ENCODE results near the gene TMF1.

TMF1 gene

DNA sequence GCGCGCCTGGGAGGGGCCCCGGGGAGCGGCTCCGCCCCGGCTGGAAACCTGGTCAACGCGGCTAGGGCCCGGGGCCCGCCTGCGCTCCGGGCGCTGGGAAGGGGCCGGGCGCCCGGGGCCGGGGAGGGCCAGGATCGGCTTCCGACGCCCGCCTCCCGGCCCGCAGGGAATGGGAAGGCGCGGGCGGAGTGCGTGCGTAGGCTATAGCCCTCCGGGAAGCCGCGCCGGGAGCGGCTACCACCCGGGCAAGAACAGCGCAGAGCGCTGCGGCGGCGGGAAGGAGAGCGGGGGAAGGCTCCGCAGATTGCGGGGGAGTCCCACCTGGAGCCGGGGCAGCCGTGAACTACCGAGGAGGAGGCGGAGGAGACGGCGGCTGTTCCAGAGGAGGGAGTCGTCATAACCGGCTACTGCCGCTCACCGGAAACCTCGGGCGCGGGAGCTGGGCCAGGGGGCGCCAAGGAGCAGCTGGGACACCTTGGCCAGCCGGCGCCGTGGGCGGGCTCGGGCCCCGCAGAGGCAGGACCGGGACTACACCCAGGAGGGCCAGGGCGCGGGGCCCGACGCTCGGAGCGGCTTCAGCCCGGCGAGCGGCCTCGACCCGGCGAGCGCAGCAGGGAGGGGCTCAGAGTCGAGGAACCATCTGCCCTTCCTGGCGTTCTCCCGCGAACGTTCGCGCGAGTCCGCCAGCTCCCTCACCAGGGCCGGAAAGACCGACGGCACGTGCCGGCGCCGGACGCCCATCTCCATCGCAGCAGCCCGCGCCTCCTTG, 38.7 kb downstream of the TMF1 start, which contains the start of gene EOGT:
EOGT (minus strand) TSS at position 432 of the 769 bp plus-strand sequence. CDS start 3,838 bp downstream, outside the sequence.
- DNase-seq (ENCODE audit: low spot score) = peak; percentile 82

DNA sequence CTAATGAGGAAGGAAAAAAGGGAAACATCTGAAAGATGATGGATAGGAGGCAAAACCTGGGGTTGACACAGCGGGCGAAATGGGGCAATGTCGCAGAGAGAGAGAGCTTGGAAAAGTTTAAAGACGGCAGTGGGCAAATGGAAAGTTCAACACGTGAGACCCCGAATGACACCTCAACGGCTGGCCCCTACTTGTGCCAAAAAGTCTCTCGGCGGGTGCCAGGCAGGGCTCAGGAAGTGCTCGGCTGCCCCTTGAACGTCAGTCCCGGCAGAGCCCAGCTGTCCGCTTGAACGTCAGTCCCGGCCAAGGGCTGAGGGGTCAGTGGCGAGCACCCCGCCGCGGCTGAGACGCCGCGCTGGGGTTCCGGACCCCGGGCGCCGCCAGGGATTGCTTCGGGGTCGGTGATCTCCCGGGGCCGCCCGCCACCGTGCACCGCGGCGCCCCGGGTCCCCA, 39.3 kb downstream of the TMF1 start:
- peak; percentile 48 for DNase-seq (ENCODE audit: low spot score)

DNA sequence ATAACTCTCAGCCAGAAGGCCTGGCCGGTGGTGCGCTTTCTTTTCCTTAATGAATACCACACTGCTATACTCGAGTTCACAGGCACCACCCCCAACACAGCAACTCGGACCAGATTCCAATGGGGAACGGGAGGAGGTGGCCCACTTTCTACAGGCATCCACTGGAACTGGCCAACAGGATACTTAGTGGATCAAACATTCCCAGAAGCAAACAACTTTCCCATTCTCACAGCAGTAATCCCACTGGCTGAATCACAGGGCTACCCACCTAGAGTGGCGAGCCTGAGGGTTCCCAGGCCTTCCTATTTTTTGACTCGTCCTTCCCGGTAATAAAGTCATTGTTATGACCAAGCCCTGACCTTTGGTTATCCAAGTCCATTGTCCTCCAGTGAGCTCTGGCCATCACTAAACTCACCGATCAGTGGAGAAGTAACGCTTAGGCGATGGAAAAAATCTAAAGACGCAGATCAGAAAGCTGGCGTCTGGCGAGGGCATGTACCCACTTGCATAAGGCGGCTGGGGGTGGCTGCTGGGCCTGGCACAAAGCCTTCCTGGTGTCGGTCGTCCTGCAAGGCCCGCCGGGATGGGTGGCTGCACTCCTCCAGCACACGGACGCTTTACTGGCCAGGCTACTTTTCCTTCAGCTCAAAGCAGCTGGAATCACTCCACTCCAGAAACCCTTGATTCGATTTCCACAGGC, 39.9 kb downstream of the TMF1 start:
- DNase-seq (ENCODE audit: low spot score) = no peak

DNA sequence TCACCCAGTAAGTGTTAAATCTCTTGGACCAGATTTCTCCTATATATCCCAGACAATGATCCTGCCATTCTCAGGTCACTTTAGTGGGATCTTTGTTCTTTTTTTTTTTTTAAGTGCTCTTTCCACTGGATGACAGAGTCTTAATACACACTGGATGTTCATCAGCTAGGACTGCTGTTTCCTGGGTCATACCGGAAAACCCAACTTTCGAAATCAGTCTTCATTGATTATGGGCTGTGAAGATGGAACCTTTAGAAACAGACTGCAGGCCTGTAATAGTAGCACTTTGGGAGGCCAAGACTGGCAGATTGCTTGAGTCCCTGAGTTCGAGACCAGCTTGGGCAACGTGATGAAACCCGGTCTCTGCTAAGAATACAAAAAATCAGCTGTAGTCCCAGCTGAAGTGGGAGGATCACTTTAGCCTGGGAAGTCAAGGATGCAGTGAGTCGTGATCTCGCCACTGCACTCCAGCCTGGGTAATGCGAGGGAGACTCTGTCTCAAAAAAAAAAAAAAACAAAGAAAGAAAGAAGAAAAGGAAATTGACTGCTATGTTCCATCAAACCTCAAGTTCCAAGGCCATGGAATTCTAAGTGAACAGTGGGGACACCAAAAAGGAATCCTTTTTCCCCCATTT, 40.9 kb downstream of the TMF1 start:
- no peak for DNase-seq (ENCODE audit: low spot score)

DNA sequence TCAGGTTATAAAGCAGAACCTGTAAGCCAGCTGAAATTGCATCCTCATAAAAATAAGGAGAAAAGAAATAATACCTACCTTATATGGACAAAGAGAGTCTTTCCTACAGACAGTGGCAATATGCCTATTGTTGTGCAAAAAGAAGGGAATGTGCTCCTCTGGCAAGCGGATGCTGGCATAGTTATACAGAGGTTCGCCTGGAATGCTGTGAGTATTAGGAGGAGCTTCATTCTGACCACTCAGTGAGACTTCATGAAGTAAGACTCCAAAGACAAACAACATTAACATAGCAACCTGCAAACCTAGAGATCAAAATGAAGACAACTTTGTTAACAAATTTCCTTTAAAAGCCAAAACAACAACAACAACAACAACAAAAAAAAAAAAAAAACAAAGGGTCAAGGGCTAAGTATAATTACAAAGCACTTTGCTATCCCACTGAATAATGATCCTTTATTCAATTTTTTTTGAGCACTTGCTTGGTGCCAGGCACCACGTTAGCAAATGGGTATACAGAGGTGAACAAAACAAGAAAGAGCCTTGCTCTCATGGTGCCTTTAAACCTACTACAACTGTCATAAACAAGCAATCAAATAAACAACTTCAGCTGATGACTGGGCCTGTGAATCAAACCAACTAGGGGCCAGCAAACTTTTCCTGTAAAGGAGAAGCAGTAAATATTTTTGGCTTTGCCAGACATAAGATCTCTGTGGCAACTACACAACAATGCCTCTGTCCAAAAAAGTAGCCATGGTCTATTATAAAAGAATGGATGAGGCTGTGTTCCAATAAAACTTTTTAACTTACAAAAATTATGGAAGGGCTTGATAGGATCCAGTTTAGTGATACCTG, 42.3 kb downstream of the TMF1 start:
- no peak for DNase-seq (ENCODE audit: low spot score)

DNA sequence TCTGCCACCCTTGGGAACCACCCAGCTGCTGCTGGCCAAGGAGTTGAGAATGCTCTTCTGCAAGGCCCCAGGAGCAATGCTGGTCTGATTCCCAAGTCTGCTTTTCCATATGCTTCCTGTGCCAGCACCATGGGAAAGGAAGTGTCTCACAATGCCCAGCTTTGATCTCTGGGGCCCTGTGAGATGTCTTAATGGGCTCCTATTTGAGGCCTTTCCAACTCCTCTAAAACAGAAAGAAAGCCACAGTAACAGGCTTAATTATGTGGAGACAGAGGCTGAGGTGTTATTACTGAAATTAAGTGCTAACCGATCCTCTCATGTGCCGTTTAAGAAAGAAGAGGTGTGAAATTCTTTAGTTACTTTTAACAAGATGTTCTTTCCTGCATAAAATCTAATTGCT, 43.2 kb downstream of the TMF1 start:
- no peak for DNase-seq (ENCODE audit: low spot score)

DNA sequence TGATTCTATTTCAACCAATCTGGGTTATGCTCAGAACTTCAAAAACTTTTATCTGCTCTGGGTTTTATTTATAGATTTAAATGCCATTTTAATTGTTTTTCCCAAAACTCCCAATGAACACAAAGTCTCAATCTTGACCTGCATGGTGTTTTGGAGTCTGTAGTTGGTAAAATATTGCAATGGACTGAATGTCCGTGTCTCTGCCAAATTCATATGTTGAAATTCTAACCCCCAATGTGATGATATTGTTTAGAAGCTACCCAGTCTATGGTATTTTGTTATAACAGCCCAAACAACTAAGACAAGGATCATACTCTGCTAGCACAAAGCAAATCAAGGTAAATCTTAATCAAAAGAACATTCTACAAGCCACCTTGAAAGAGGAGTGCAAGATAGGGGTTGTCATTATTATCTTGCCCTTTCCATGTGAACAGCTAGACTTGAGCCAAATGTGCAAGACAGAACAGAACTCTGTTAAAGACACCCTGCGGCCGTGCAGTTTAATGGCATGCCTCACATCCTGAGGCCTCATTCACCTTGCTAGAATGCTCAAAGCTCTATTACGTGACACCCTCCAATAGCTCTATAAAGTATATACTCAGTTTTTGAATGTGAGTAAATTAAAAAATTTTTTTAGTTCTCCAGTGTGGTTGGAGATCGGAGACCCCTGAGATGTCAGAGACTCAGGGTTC, 46.2 kb downstream of the TMF1 start:
- DNase-seq (ENCODE audit: low spot score) = no peak

DNA sequence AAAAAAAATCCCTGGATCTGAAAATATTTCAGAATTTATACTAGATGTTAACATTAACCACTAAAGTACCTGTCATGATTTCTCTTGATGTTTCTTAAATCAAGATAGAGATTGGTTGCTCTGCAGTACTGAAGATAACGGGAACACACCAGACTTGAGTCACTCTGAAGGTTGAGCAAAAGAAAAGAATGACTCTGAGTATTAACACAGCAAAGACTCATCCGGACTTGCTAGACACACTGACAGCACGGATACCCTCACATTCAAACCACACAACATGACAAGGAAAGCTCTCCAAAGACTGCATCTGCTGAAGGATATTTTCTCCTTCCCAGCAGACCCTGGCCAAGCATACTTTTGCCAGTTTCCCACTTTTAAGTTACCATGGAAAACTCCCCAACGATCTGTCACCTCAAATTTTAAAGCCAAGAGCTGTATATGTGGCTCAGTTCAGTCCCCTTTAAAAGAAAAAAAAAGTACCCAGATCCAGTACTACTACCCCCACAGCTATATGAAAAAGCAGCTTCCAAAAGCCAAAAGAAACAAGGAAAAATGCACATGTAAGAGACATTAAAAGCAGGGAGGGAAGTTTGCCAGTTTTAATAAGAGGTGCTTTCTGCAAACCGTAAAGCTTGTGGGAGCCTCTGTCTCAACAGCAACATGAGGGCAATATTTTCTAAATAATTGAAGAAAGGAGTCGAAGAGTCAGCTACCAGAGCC, 46.9 kb downstream of the TMF1 start:
- DNase-seq (ENCODE audit: low spot score) = no peak

DNA sequence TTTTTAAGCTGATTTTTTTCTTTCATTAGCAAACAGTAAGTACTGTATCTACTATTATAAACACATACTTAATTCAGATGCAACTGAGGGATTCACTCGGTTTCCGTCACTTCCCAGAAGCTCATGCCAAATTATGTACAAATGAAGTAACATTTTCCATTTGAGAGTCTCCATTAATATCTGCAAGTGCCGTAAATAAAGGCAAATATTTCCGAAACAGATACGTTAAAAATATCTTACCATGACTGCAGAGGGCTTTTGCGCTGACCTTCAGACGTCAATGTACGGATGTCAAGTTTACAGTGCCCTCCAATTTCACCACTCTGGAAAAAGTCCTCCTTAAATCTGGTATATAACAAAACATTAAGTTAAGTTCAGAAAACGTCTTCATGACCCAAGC, 48.0 kb downstream of the TMF1 start:
- no peak for DNase-seq (ENCODE audit: low spot score)

DNA sequence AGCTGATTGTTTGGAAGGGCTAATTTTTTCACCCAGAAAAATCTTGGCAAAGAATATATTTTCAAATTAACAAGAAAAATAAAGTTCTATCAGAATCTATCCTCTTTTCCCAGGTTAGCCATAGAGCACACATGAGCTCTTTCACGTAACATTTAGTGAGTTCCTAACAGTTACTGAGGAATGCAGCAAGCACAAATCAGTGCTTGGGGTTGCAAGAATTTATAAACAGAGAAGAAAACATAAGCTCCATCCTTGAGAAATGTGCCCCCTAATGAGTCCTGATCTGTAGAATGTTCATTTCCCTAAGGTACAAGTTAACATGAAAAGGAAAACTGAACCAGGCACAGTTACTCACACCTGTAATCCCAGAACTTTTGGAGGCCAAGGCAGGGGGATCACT, 52.5 kb downstream of the TMF1 start:
- DNase-seq (ENCODE audit: low spot score) = no peak

DNA sequence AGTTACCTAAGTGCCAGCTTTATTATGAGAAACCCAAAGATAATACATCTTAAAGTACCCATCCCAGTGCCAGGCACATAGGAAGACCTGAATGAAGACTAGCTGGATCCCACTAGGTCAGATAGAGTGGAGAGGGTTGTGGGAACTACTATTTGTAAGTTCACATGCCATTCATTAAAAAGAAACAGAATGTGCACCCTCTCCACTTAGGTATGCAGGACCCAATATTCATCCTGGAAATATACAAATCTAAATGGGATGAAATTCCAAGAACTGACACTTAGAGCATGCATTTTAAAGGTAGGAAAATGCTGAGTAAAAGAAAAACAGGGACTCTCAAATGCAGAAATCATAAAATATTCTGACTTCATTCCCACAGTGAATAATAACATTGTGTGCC, 53.0 kb downstream of the TMF1 start:
- no peak for DNase-seq (ENCODE audit: low spot score)

DNA sequence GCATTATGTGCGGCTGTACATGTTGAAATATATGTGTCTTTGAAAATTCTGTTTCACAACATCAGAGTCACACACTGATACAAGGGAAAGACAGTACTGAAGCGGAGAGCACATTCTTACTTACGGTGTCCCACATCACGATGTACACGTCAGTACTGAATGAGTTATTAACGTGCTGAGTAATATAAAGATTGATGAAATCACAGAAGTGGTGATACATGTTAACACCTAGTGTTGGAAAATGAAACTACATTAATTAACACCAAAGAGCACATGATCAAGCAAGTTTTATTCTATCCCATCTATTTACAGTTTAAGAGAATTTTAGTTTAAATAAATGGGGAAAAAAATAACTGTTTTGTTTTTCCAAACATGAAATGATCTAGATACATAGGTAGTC, 54.2 kb downstream of the TMF1 start:
- no peak for DNase-seq (ENCODE audit: low spot score)

DNA sequence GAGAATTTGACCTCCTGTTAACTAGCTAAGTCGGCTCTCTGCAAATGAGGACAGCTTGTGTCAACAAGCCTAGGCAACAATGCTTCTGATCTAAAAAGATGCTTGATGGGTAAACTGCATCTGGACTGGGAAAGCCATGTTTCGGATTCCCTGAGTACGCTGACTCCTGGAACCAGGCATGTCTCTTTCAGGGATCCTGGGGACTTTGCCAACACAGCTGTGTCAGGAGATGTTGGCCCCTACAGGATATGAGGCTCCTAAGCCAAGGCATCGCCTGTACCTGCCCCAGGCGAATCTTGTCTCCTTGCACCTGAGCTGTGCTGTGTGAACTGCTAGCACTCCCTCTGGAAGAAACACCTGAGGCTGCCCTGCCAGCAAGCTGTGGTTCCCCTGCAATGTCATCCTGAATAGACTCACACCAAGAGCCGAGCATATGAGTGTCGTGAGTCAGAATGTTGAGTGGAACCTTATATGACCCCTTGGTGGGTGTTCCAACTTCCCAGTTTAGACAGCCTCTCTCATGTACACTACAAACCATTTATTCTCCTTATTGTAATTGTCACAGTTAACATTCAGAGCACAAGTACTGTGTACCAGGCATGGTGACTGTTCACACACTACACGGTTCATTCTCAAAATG, 55.7 kb downstream of the TMF1 start:
- DNase-seq (ENCODE audit: low spot score) = no peak

DNA sequence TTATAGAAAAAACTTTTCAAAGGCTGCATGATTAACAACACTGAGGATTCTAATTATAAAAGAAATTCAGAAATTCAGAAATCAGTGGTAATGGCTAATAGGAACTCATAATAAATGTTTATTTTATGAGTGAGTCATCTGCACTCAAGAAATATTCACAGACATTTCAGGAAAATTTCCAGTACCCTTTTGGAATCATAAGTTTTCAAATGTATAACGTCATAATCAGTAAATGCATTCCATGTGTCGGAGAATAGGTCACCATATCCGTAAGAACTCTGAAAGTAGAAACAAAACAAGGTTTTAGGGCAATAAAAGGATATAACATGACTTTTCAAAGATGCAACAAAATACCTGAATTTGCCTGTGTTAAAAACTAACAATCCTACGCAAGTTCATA, 63.4 kb downstream of the TMF1 start:
- no peak for DNase-seq (ENCODE audit: low spot score)

DNA sequence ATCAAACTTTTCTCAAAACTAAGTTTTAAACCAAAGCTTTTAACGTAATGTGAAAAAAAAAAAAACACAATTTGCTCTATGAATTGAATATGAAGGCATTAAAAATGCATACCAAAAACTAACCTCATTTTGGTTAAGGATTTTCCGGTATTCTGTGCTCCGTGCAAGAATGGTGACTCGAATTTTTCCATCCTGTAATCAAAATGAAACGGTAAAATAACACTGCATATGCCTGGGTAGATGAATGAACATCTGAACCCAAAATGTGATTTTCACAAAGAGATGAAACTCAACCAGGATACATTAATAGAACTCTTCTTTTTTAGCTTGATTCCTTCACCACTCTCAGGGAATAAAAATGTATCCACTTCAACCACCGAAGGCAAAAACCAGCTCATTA, 64.8 kb downstream of the TMF1 start:
- DNase-seq (ENCODE audit: low spot score) = no peak

DNA sequence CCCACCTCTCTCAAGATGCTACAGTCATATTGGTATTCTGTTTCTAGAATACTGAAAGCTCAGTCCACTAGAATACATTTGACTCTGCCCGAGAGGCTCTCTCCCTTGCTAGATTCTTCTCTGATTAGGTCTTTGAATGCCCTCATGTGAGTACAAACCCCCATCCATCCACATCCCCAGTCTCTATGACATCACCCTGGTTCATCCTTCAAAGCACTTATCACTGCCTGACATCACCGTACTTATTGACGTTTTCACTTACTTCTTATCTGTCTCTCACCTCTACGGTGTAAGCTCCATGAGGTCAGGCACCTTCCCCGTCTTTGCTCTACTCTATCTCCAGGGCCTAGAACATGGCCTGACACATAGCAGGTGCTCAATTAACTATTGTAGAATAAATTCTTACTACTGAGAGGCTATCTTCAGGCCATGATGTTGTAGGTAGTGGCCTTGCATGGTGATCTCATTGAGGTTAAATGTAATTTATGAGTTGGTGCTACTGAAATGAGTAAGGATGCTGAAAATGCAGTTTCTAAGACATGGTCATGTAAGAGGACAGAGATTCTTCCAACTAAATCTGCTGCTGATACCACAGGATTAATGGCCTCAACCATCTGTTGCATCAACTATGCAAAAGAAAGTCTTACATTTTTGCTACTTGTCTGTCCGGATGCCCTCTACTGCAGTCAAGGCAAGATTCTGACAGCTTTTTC, 65.5 kb downstream of the TMF1 start:
- no peak for DNase-seq (ENCODE audit: low spot score)

DNA sequence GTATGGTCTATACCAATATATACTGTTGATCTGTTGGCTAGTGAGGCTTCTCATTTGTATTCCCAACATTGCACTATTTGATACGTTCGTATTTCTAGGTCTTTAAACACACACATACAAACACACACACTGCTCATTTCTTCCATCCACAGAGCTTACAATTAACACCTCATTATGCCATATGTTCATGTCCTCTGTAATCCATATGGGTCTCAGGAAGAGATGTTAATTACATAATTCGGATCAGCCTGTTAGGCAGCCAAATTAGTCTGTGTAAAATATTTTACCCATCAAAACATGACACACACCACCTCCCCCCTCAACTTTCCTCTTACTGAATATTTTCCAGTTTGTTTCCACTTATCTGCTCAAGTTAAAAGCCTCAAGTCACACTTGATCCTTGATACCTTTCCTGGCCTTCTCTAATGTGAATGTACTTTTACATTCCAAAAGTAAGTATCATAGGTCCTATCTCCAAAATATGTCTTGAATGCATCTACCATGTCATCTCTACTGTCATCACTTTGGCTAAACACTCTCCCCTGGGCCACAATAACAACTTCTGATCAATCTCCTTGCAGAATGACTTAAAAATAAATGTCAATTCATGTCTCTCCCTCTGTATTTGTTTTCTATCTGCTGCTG, 66.9 kb downstream of the TMF1 start:
- DNase-seq (ENCODE audit: low spot score) = no peak

DNA sequence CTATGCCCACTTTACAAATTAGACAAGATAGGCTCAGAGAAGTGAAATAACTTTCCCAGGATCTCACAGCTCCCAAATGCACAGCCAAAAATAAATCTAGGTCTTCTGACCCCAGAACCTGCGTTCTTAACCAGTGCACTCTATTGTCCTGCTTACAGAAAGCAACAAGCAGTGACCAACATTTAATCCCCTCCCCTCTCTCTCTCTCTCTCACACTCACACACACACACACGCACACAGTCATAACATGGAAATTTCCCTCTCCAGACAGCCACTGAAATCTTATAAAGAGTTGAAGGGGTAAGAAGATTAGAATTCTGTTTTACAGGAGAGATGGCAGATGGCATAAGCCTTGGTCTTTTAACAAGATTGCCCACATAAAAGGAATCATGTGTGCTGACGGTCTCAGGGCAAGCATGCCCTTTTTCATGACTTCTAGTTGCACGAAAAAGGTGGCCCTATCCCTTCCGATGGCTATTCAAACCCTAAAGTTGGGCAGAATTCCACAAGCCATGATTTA, 68.1 kb downstream of the TMF1 start:
- no peak for DNase-seq (ENCODE audit: low spot score)
